ENCODE measurements around the gene PPIB.
"Not testable (repeated sequence)": the region's sequence is repeated elsewhere in the genome, so short reads cannot be mapped to it uniquely, and the experiment has no call there.

PPIB gene

DNA sequence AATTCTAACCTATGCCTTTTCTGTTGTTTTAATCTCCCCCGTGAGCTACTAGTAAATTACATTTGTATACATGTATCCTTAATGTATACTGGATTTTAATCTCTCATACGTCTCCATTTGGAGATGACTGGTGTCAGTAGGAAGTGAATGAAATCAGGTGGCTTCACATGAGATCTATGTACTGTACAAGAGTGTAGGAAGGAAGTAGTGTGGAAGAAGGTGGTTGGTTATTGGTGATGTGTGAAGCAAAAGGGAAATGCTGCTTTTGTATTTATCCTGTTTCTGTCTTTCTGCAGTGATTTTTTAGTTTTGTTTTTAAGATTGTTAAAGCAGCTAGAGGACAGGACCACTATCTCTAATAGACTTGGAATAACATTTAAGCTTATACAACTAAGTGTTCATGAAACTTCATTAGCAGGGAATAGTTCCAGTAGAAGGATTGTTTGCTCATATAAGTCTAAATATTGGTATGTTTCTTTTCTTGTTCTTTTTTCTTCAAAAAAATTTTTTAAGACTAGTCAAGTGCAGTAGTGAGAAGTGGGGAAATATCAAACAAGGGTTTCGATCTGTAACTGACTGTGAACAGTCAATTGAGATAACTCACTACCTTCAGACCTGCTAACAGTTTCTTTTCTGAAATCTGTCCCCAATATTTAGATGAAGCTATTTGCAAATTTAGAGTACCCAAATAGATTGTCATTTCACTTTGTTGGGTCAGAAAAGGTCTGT is 51.7 kb downstream of the PPIB start:
- DNase-seq (ENCODE audit: low read depth in 4 of 4, low spot score in 1 of 4) = no peak

DNA sequence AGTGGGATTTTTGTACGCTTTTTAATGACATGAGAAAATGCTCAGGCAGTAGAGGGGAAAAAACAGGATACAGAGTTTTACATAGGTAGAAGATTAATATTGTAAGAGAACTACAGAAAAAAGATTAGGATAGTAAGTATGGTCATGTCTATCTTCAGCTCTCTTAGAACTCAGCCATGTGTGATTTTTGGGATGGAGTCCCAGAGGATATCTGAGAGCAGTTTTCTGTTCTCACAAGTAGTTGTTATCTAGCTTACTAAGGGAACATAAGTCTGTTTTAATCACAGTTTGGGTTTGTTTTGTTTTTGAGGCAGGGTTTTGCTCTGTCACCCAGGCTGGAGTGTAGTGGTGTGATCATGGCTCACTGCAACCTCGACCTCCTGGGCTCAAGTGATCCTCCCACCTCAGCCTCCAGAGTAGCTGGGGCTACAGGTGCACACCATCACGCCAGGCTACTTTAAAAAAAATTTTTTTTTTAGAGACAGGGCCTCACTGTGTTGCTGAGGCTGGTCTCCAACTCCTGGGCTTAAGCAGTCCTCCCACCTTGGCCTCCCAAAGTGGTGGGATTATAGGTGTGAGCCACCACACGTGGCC is 52.6 kb downstream of the PPIB start:
- not testable (repeated sequence) for DNase-seq (ENCODE audit: low read depth in 4 of 4, low spot score in 1 of 4)

DNA sequence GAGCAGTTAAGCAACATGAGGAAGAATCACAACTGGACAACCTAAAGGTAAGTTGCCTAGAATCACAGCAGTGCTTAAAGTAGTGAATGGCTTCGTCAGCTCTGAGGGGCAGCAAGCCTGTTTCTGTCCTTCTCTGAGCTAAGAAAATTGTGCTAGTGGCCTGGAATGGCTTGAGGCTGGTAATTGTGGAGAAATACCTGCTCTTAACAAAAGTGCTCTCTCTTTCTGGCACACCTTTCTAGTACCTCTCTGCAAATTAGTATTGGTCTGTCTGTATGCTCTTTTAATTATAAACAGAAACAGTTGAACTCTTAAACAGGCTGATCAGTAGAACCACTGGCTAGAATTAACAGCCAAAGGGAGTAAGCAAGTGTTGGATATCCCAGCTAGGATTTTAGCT is 55.5 kb downstream of the PPIB start:
- DNase-seq (ENCODE audit: low read depth in 4 of 4, low spot score in 1 of 4) = no peak
